Endothelial cell of umbilical vein (primary cell): ENCODE measurements around the gene SLC26A8. TPM values are rescaled to one million over a fixed set of nuclear protein-coding genes. Genes with fewer than 3 reads are reported as not detected.

ENCODE experiments used
- BruUV-seq: library from RNA; stranded (reverse); fragments of 400-500 nt; replicated peaks from 2 replicates; lab custom pipeline; 2021; lab: Mats Ljungman, UMichigan
- CTCF ChIA-PET: fragments of 300-600, 350-600 bp; sonication (Branson Sonifier 250); formaldehyde crosslinking; loops from one replicate; lab custom pipeline; 2021; ENCODE audit warnings: antibody characterized with exemption, inconsistent platforms; lab: Charles Lee
- POLR2A ChIA-PET: fragments of 300-600, 350-600 bp; sonication (Branson Sonifier 250); formaldehyde crosslinking; loops from one replicate; lab custom pipeline; 2021; ENCODE audit warnings: antibody characterized with exemption, inconsistent platforms; lab: Charles Lee
- DNase-seq: peaks from one replicate; pipeline ENCODE4 v3.0.0-alpha.2; 2011; ENCODE audit warnings: low read depth, low spot score
- FAIRE-seq: peaks from 2 replicates; lab custom pipeline; 2011; peaks lifted over from hg19 to GRCh38; lab: Jason Lieb, UNC
- H2AFZ ChIP-seq: 2 replicates; pipeline ENCODE4 v1.6.0; 2012; ENCODE audit warnings: low read depth, low read length, control low read depth, inconsistent platforms
- H3K27ac ChIP-seq: 2 replicates; pipeline ENCODE4 v1.5.1; 2011; ENCODE audit warnings: low read depth, mild to moderate bottlenecking, control low read depth, low read length, moderate library complexity; ENCODE audit not compliant: insufficient read depth
- H3K27me3 ChIP-seq, 2 experiments: 2 replicates each; pipeline versions ENCODE4 v1.6.0 to v1.6.1; 2011; ENCODE audit warnings: low read length in 2 of 2, mixed read lengths in 1 of 2; ENCODE audit not compliant: control insufficient read depth in 2 of 2, insufficient read depth in 2 of 2
- H3K36me3 ChIP-seq, 2 experiments: 2 replicates in 1 of 2; 3 replicates in 1 of 2; pipeline ENCODE4 v1.5.1; 2011; ENCODE audit warnings: low read length in 2 of 2, mild to moderate bottlenecking in 1 of 2, moderate library complexity in 1 of 2; ENCODE audit not compliant: control insufficient read depth in 2 of 2, insufficient read depth in 2 of 2; ENCODE audit errors: extremely low read depth in 1 of 2
- H3K4me1 ChIP-seq: 3 replicates; pipeline ENCODE4 v1.5.1; 2011; ENCODE audit warnings: mild to moderate bottlenecking, low read length; ENCODE audit not compliant: control insufficient read depth, insufficient read depth; ENCODE audit errors: extremely low read depth
- H3K4me2 ChIP-seq: 2 replicates; pipeline ENCODE4 v1.6.1; 2011; ENCODE audit warnings: low read length, control low read depth, mixed read lengths; ENCODE audit not compliant: insufficient read depth
- H3K4me3 ChIP-seq, 3 experiments: fragments of 200-600 bp in 1 of 3; sonication (generic), shearing (Covaris generic) in 1 of 3; replicated peaks in 1 of 3; 2 replicates each; pipeline ENCODE4 v1.5.1; 2011 to 2016; ENCODE audit warnings: control low read depth in 3 of 3, low read length in 3 of 3, mild to moderate bottlenecking in 2 of 3, inconsistent platforms in 1 of 3, low read depth in 1 of 3, moderate library complexity in 1 of 3; ENCODE audit not compliant: insufficient read depth in 1 of 3
- H3K79me2 ChIP-seq: 2 replicates; pipeline ENCODE4 v1.6.0; 2012; ENCODE audit warnings: low read length, inconsistent platforms; ENCODE audit not compliant: control insufficient read depth, insufficient read depth
- H3K9ac ChIP-seq: replicated peaks from 2 replicates; pipeline ENCODE3; 2011; ENCODE audit warnings: low read length, control low read depth; ENCODE audit not compliant: insufficient read depth; ENCODE audit errors: extremely low read depth
- H3K9me1 ChIP-seq: replicated peaks from 3 replicates; pipeline ENCODE4 v1.6.0; 2011; ENCODE audit warnings: mild to moderate bottlenecking, low read length; ENCODE audit not compliant: control insufficient read depth, insufficient read depth; ENCODE audit errors: extremely low read depth
- H3K9me3 ChIP-seq: replicated peaks from 2 replicates; pipeline ENCODE4 v1.5.1; 2012; ENCODE audit warnings: low read length, inconsistent platforms; ENCODE audit not compliant: control insufficient read depth, insufficient read depth
- H4K20me1 ChIP-seq: replicated peaks from 2 replicates; pipeline ENCODE3; 2011; ENCODE audit warnings: mild to moderate bottlenecking, low read length; ENCODE audit not compliant: control insufficient read depth, insufficient read depth; ENCODE audit errors: extremely low read depth
- CTCF ChIP-seq, 2 donors: IDR thresholded peaks; 1 replicate in 1 of 2; 2 replicates in 1 of 2; pipeline ENCODE4 v1.5.1; 2011; ENCODE audit warnings: low read length in 2 of 2, mild to moderate bottlenecking in 2 of 2, moderate library complexity in 2 of 2, control low read depth in 1 of 2, inconsistent platforms in 1 of 2, low read depth in 1 of 2; ENCODE audit not compliant: insufficient read depth in 1 of 2; ENCODE audit errors: extremely low read depth in 1 of 2
- EZH2 ChIP-seq: IDR thresholded peaks from 2 replicates; pipeline ENCODE4 v1.6.1; 2012; ENCODE audit warnings: borderline replicate concordance, low read depth, mild to moderate bottlenecking, moderate library complexity, low read length, inconsistent platforms; ENCODE audit not compliant: severe bottlenecking
- FOS ChIP-seq: IDR thresholded peaks from 2 replicates; pipeline ENCODE4 v1.6.1; 2011; ENCODE audit warnings: mild to moderate bottlenecking, low read length, moderate library complexity, borderline replicate concordance; ENCODE audit not compliant: insufficient read depth
- GATA2 ChIP-seq: IDR thresholded peaks from 2 replicates; pipeline ENCODE4 v1.7.0; 2011; ENCODE audit warnings: low read depth, mild to moderate bottlenecking, moderate library complexity, mixed read lengths, low read length; ENCODE audit not compliant: insufficient read length, insufficient read depth
- JUN ChIP-seq: IDR thresholded peaks from 2 replicates; pipeline ENCODE4 v1.6.1; 2011; ENCODE audit warnings: borderline replicate concordance, low read depth; ENCODE audit not compliant: insufficient read length, insufficient read depth
- MAX ChIP-seq: IDR thresholded peaks from 2 replicates; pipeline ENCODE4 v1.6.1; 2011; ENCODE audit not compliant: insufficient read depth, insufficient read length
- MYC ChIP-seq: IDR thresholded peaks from one replicate; pipeline ENCODE4 v1.6.1; 2011; ENCODE audit warnings: mild to moderate bottlenecking, low read depth, low read length
- POLR2A ChIP-seq: IDR thresholded peaks from 2 replicates; pipeline ENCODE4 v1.6.1; 2012; ENCODE audit warnings: low read depth, mild to moderate bottlenecking, control low read depth, low read length
- POLR2AphosphoS5 ChIP-seq: IDR thresholded peaks from 2 replicates; pipeline ENCODE4 v1.6.1; 2012; ENCODE audit warnings: low read depth, mild to moderate bottlenecking, control low read depth, low read length, moderate library complexity; ENCODE audit not compliant: insufficient read depth
- dilution Hi-C: fragments of 300-500 bp; cut with MboI; formaldehyde crosslinking; loops from one replicate; pipeline ENCODE4 v1.15.0; 2019; ENCODE audit warnings: low sequenced_read_pairs; ENCODE audit not compliant: extremely low pct_ligation_motif_present
- intact Hi-C: fragments of 100-400 bp; cut with micrococcal nuclease; formaldehyde crosslinking; loops from one replicate; pipeline ENCODE4 v1.10.0; 2022
- polyA plus RNA-seq, 4 experiments: library from polyadenylated mRNA; depleted of rRNA in 3 of 4; stranded (reverse) in 3 of 4; unstranded in 1 of 4; fragments of >200 nt; gene quantifications; 2 replicates each; pipeline versions ENCODE4 v1.2.1 to v1.2.3, GENCODE V29; 2011 to 2012; ENCODE audit warnings: missing spikeins in 1 of 4
- total RNA-seq: library from RNA; stranded (reverse); gene quantifications from 2 replicates; pipeline ENCODE4 v1.2.3, GENCODE V29; 2021

The SLC26A8 gene
- total and polyA plus RNA-seq, 2 donors (not counting 3 experiments of a cell fraction or from before 2014, with no cell fraction given) = 0.01 TPM; not detected in 1

DNA sequence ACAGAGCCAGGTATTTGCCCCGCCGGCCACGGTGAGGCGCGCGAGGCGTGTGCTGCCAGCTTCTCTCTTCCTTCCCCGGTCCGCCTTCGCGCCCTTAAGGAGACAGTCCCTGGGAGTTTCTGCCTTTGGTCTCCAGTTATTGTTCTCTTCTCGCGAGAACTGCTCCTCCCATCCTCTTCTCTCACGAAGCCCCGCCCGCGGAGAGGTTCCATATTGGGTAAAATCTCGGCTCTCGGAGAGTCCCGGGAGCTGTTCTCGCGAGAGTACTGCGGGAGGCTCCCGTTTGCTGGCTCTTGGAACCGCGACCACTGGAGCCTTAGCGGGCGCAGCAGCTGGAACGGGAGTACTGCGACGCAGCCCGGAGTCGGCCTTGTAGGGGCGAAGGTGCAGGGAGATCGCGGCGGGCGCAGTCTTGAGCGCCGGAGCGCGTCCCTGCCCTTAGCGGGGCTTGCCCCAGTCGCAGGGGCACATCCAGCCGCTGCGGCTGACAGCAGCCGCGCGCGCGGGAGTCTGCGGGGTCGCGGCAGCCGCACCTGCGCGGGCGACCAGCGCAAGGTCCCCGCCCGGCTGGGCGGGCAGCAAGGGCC lies 3.2 kb upstream of the SLC26A8 start, which contains the start of gene MAPK14:
Gene MAPK14 (plus strand): TSS at position 308 of the 587 bp plus-strand sequence. CDS start 350 bp downstream, outside the sequence.
- Histone ChIP-seq H4K20me1 (peaks cover 4% of the 10 kb centered on the region), H3K27me3 (no peaks in the 10 kb centered on the region), H3K79me2 (peaks cover 47% of the 10 kb centered on the region), H3K4me3 (peak within 1 kb of the TSS; percentile 71 to 96 (median 96)), H2AFZ (peak within 1 kb of the TSS; percentile 57), H3K9ac (peak within 1 kb of the TSS; percentile 81), H3K9me1 (no peaks in the 10 kb centered on the region), H3K4me1 (peaks cover 21% of the 10 kb centered on the region), H3K4me2 (peak within 1 kb of the TSS; percentile 94), H3K36me3 (no peaks in the 10 kb centered on the region), H3K27ac (peak within 1 kb of the TSS; percentile 61), H3K9me3 (no peaks in the 10 kb centered on the region)
- dilution Hi-C loops (no loop called here), intact Hi-C loops (loop anchor here (1.0 to 2.0 kb wide), 7 partner anchors 68 to 323 kb away; no protein-coding TSS in a partner anchor)
- FAIRE-seq (peak; percentile 91), DNase-seq (peak; percentile 100)
- POLR2A ChIA-PET = interaction anchor here (0.6 to 1.0 kb wide), 4 partner anchors 62 to 323 kb away, joined by 3 to 4 read pairs (median 3); no protein-coding TSS in a partner anchor
- BruUV-seq = no TSS peak
- TF ChIP-seq POLR2AphosphoS5 = peak; percentile 94
- no peak for TF ChIP-seq MYC
- TF ChIP-seq EZH2 = no peak
- TF ChIP-seq MAX = no peak
- TF ChIP-seq JUN = no peak
- TF ChIP-seq POLR2A = peak; percentile 95
- TF ChIP-seq CTCF (IDR thresholded peaks at IDR 0.05; ENCODE audit: extremely low read depth in 1 of 2, insufficient read depth in 1 of 2, low read depth in 1 of 2, low read length in 2 of 2) = peak; percentile 85 to 89
- TF ChIP-seq GATA2 = no peak
- TF ChIP-seq FOS = no peak
- CTCF ChIA-PET = interaction anchor here (0.7 to 5.6 kb wide), 20 partner anchors 11 to 568 kb away, joined by 3 to 155 read pairs (median 3); no protein-coding TSS in a partner anchor
